ENCODE data around the gene FAT4. TPM values are rescaled to one million over a fixed set of nuclear protein-coding genes. Genes with fewer than 3 reads are reported as not detected.

Gene FAT4
- total and polyA plus RNA-seq, 2 of the 8 experiments (the other 6 are each of a cell fraction or from before 2014, with no cell fraction given): 1.3 to 5.3 TPM

- TF ChIP-seq SP4 (IDR thresholded peaks at IDR 0.05; ENCODE audit: low read length) (no peak), RBBP5 (IDR thresholded peaks at IDR 0.05; ENCODE audit: borderline replicate concordance, low read depth, low read length) (no peak)
Observed at GRCh38 chr4:125359363-125359762, 44.6 kb downstream of the FAT4 start (continued).
